Measurements from ENCODE around the gene GASK1B. TPM values are rescaled to one million over a fixed set of nuclear protein-coding genes. Genes with fewer than 3 reads are reported as not detected.

The GASK1B gene
- total and polyA plus RNA-seq, 2 of the 13 experiments (the other 11 are each of a cell fraction or from before 2014, with no cell fraction given), result 29.1 to 40.4 TPM

GRCh38 chr4:158209825-158210807, 37.3 kb upstream of the GASK1B start, which contains the start of gene TMEM144 (continued):
- TF ChIP-seq E2F2 (CRISPR knock-in tag; IDR thresholded peaks at IDR 0.05; ENCODE audit: borderline replicate concordance) (no peak), REPIN1 (CRISPR knock-in tag; IDR thresholded peaks at IDR 0.05; ENCODE audit: borderline replicate concordance, low read depth) (no peak), ZNF782 (CRISPR knock-in tag; IDR thresholded peaks at IDR 0.05; ENCODE audit: borderline replicate concordance) (no peak), NFYB (CRISPR knock-in tag; IDR thresholded peaks at IDR 0.05) (peak; percentile 54), ZNF20 (CRISPR knock-in tag; IDR thresholded peaks at IDR 0.05) (no peak), MIER3 (CRISPR knock-in tag; IDR thresholded peaks at IDR 0.05; ENCODE audit: borderline replicate concordance) (no peak), SP4 (CRISPR knock-in tag; IDR thresholded peaks at IDR 0.05) (no peak), ZNF740 (CRISPR knock-in tag; IDR thresholded peaks at IDR 0.05) (no peak), ATM (IDR thresholded peaks at IDR 0.05; ENCODE audit: borderline replicate concordance) (no peak), XRCC5 (optimal IDR thresholded peaks at IDR 0.05; ENCODE audit: low read length) (peak; percentile 81), ZNF510 (CRISPR knock-in tag; IDR thresholded peaks at IDR 0.05; ENCODE audit: low read depth) (no peak), HMG20A (CRISPR knock-in tag; IDR thresholded peaks at IDR 0.05; ENCODE audit: borderline replicate concordance) (no peak), ZNF761 (CRISPR knock-in tag; conservative IDR thresholded peaks at IDR 0.05) (no peak), ZNF17 (CRISPR knock-in tag; IDR thresholded peaks at IDR 0.05) (no peak), ZNF589 (CRISPR knock-in tag; conservative IDR thresholded peaks at IDR 0.05) (no peak), SP5 (CRISPR knock-in tag; IDR thresholded peaks at IDR 0.05; ENCODE audit: borderline replicate concordance, low read depth) (0 out of 2 replicates have a peak, but pooled peaks have one; percentile 15), FLYWCH1 (CRISPR knock-in tag; IDR thresholded peaks at IDR 0.05) (no peak), ZNF607 (CRISPR knock-in tag; IDR thresholded peaks at IDR 0.05; ENCODE audit: borderline replicate concordance) (no peak), ZNF547 (CRISPR knock-in tag; IDR thresholded peaks at IDR 0.05) (peak; percentile 62; the same call in 1 of the 2 replicates), DR1 (CRISPR knock-in tag; IDR thresholded peaks at IDR 0.05) (peak; percentile 31; the same call in 1 of the 2 replicates), TFDP2 (CRISPR knock-in tag; IDR thresholded peaks at IDR 0.05) (peak; percentile 34; the same call in 1 of the 2 replicates), ZNF543 (CRISPR knock-in tag; IDR thresholded peaks at IDR 0.05) (no peak), ZNF264 (CRISPR knock-in tag; IDR thresholded peaks at IDR 0.05) (no peak), YEATS2 (CRISPR knock-in tag; IDR thresholded peaks at IDR 0.05; ENCODE audit: borderline replicate concordance) (no peak; the same call in 1 of the 2 replicates)
